Endodermal cell (in vitro differentiated cells): ENCODE data around the gene GABPA. TPM values are rescaled to one million over a fixed set of nuclear protein-coding genes. Genes with fewer than 3 reads are reported as not detected.
"Not testable (repeated sequence)": the region's sequence is repeated elsewhere in the genome, so short reads cannot be mapped to it uniquely, and the experiment has no call there.

Experiments used
- DNase-seq: peaks from one replicate; pipeline ENCODE4 v3.0.0-alpha.2; 2017
- H3K27ac ChIP-seq: 2 replicates; pipeline ENCODE4 v1.5.1; 2013; ENCODE audit warnings: mild to moderate bottlenecking, low read depth, low read length, moderate library complexity
- H3K27me3 ChIP-seq: 2 replicates; pipeline ENCODE4 v1.6.1; 2013; ENCODE audit warnings: mild to moderate bottlenecking, low read length, moderate library complexity; ENCODE audit not compliant: insufficient read depth, control insufficient read depth, poor library complexity, severe bottlenecking
- H3K36me3 ChIP-seq: 2 replicates; pipeline ENCODE4 v1.7.0; 2013; ENCODE audit warnings: mild to moderate bottlenecking, low read length, moderate library complexity; ENCODE audit not compliant: control insufficient read depth, insufficient read depth
- H3K4me1 ChIP-seq: one replicate; pipeline ENCODE4 v1.7.0; 2013; ENCODE audit warnings: low read length; ENCODE audit not compliant: control insufficient read depth, insufficient read depth
- H3K4me3 ChIP-seq: 2 replicates; pipeline ENCODE4 v1.5.1; 2013; ENCODE audit warnings: mild to moderate bottlenecking, low read length, moderate library complexity
- H3K9ac ChIP-seq: 2 replicates; pipeline ENCODE4 v1.6.1; 2013; ENCODE audit warnings: mild to moderate bottlenecking, low read length, moderate library complexity; ENCODE audit not compliant: poor library complexity, severe bottlenecking; ENCODE audit errors: extremely low read depth
- H3K9me3 ChIP-seq: 2 replicates; pipeline ENCODE4 v1.6.1; 2013; ENCODE audit warnings: mild to moderate bottlenecking, low read length, moderate library complexity; ENCODE audit not compliant: control insufficient read depth
- H3K27ac Mint-ChIP-seq: 2 replicates; pipeline ENCODE4 v1.8.0; 2020; ENCODE audit warnings: mixed read lengths
- H3K27me3 Mint-ChIP-seq: 2 replicates; pipeline ENCODE4 v1.8.0; 2021; ENCODE audit warnings: mild to moderate bottlenecking, mixed read lengths; ENCODE audit not compliant: insufficient read depth
- H3K36me3 Mint-ChIP-seq: 2 replicates; pipeline ENCODE4 v1.8.0; 2020; ENCODE audit warnings: low read depth, mixed read lengths
- H3K4me1 Mint-ChIP-seq: 2 replicates; pipeline ENCODE4 v1.8.0; 2020; ENCODE audit warnings: mixed read lengths
- H3K4me3 Mint-ChIP-seq: 2 replicates; pipeline ENCODE4 v1.8.0; 2020; ENCODE audit warnings: mild to moderate bottlenecking, moderate library complexity, mixed read lengths
- H3K9me3 Mint-ChIP-seq: 2 replicates; pipeline ENCODE4 v1.8.0; 2020; ENCODE audit warnings: mild to moderate bottlenecking, mixed read lengths
- whole genome bisulfite sequencing, 2 experiments: methylation state at CpG; one replicate each; pipeline versions ENCODE4 v1.1.5 to v1.1.7; 2013; ENCODE audit warnings: missing lambda C conversion rate in 2 of 2, mixed read lengths in 1 of 2; ENCODE audit not compliant: insufficient coverage in 1 of 2, insufficient read length in 1 of 2; 5-methylcytosine and 5-hydroxymethylcytosine counted together
- total RNA-seq, 2 donors: library from RNA; stranded (reverse); fragmentation: NEBNext Ultra II Directional in 1 of 2; extraction: Animal tissue kit (Norgen Biotek cat#: 25700) in 1 of 2; gene quantifications; 2 replicates in 1 of 2; 3 replicates in 1 of 2; pipeline ENCODE4 v1.2.1, GENCODE V29; 2021
- TF ChIP-seq, protein P1 (sequence below): fragments of 200-600 bp; sonication (generic); conservative IDR thresholded peaks from 2 replicates; pipeline ENCODE4 v1.5.0; 2021; ENCODE audit warnings: antibody characterized with exemption, mild to moderate bottlenecking

Gene GABPA
- total RNA-seq, 2 donors from 2014 or later, result 30.4 to 35.3 TPM

DNA sequence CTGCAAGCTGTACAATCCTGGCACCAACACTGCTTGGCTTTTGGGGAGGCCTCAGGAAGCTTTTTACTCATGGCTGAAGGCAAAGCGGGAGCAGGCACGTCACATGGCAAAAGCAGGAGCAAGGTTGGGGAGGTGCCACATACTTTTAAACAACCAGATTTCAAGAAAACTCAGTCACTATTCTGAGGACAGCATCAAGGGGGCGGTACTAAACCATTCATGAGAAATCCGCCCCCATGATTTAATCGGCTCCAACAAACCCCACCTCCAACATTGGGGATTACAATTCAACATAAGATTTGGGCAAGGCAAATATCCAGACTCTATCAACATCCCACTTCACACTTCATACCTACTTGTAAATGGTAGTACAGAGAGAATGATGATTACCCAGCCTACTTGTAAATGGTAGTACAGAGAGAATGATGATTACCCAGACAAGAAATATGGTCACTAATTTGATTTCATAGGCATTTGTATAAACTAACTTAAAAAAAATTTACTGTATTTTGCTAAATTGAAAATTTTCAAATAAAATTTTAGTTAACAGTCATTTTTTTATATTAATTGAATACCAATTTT is 25.0 kb upstream of the GABPA start:
- no peak overlapping the region for H3K4me3 Mint-ChIP-seq
- no peaks in the 10 kb centered on the region for H3K27me3 Mint-ChIP-seq
- H3K27me3 ChIP-seq, result no peaks in the 10 kb centered on the region
- peak; percentile 63 for DNase-seq
- no peaks in the 10 kb centered on the region for H3K9me3 ChIP-seq
- no peaks in the 10 kb centered on the region for H3K36me3 ChIP-seq
- H3K9ac ChIP-seq, result no peak overlapping the region
- TF ChIP-seq, protein P1, sequence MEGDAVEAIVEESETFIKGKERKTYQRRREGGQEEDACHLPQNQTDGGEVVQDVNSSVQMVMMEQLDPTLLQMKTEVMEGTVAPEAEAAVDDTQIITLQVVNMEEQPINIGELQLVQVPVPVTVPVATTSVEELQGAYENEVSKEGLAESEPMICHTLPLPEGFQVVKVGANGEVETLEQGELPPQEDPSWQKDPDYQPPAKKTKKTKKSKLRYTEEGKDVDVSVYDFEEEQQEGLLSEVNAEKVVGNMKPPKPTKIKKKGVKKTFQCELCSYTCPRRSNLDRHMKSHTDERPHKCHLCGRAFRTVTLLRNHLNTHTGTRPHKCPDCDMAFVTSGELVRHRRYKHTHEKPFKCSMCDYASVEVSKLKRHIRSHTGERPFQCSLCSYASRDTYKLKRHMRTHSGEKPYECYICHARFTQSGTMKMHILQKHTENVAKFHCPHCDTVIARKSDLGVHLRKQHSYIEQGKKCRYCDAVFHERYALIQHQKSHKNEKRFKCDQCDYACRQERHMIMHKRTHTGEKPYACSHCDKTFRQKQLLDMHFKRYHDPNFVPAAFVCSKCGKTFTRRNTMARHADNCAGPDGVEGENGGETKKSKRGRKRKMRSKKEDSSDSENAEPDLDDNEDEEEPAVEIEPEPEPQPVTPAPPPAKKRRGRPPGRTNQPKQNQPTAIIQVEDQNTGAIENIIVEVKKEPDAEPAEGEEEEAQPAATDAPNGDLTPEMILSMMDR, result peak; percentile 27
- no peak overlapping the region for H3K27ac ChIP-seq
- peaks cover 4% of the 10 kb centered on the region for H3K4me1 Mint-ChIP-seq
- H3K27ac Mint-ChIP-seq, result no peak overlapping the region
- no peaks in the 10 kb centered on the region for H3K4me1 ChIP-seq
- no peaks in the 10 kb centered on the region for H3K9me3 Mint-ChIP-seq
- no peaks in the 10 kb centered on the region for H3K36me3 Mint-ChIP-seq
- 86 to 100% methylated on average over 1 to 5 of the region's 5 CpGs for WGBS, 2 experiments
- no peak overlapping the region for H3K4me3 ChIP-seq

GRCh38 chr21:25710550-25710949 is 24.2 kb upstream of the GABPA start:
- Mint-ChIP-seq H3K9me3 (no peaks in the 10 kb centered on the region), H3K4me3 (no peak overlapping the region), H3K27ac (no peak overlapping the region), H3K4me1 (peaks cover 4% of the 10 kb centered on the region), H3K36me3 (no peaks in the 10 kb centered on the region), H3K27me3 (no peaks in the 10 kb centered on the region)
- Histone ChIP-seq H3K4me3 (no peak overlapping the region), H3K27ac (no peak overlapping the region), H3K27me3 (no peaks in the 10 kb centered on the region), H3K4me1 (no peaks in the 10 kb centered on the region), H3K9ac (no peak overlapping the region), H3K36me3 (peaks cover 5% of the 10 kb centered on the region), H3K9me3 (no peaks in the 10 kb centered on the region)
- WGBS, 2 experiments, result 88 to 92% methylated on average over 1 to 5 of the region's 5 CpGs
- no peak for DNase-seq
- TF ChIP-seq, protein P1, result no peak

DNA sequence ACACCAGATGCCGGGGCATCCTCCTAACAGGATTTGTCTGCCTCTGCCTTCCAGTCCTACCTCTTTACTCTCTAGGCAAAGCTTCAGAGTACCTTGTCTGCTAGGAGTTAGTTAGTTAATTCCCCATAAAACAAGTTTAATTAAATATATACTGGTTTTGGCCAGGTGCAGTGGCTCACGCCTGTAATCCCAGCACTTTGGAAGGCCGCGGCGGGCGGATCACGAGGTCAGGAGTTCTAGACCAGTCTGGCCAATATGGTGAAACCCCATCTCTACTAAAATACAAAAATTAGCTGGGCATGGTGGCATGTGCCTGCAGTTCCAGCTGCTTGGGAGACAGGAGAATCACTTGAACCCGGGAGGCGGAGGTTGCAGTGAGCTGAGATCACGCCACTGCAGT is 20.7 kb upstream of the GABPA start:
- peaks cover 29% of the 10 kb centered on the region for H3K4me1 Mint-ChIP-seq
- not testable (repeated sequence) for H3K27me3 Mint-ChIP-seq, H3K4me1 ChIP-seq, H3K9me3 Mint-ChIP-seq, H3K27ac Mint-ChIP-seq, H3K9ac ChIP-seq, H3K27me3 ChIP-seq, DNase-seq, H3K36me3 ChIP-seq, H3K36me3 Mint-ChIP-seq, H3K9me3 ChIP-seq, H3K27ac ChIP-seq, H3K4me3 ChIP-seq, H3K4me3 Mint-ChIP-seq
- 89 to 100% methylated on average over 1 to 10 of the region's 10 CpGs for WGBS, 2 experiments
